PFSK-1 (cell line): ENCODE results near the gene C17orf114.

ENCODE experiments used
- POLR2AphosphoS5 ChIP-seq: IDR thresholded peaks from 2 replicates; pipeline ENCODE4 v1.6.1; 2012; ENCODE audit warnings: low read depth, mild to moderate bottlenecking, control low read depth, low read length, moderate library complexity
- TAF1 ChIP-seq: IDR thresholded peaks from 2 replicates; pipeline ENCODE4 v1.6.1; 2012; ENCODE audit warnings: low read length, control low read depth, borderline replicate concordance; ENCODE audit not compliant: insufficient read depth
- TF ChIP-seq, protein P1 (sequence below), 2 experiments: IDR thresholded peaks; 2 replicates each; pipeline versions ENCODE4 v1.6.1 to v1.8.0; 2011 to 2012; ENCODE audit warnings: low read depth in 2 of 2, low read length in 2 of 2, control low read depth in 1 of 2, inconsistent platforms in 1 of 2, mild to moderate bottlenecking in 1 of 2, moderate library complexity in 1 of 2; ENCODE audit not compliant: insufficient read depth in 1 of 2

DNA sequence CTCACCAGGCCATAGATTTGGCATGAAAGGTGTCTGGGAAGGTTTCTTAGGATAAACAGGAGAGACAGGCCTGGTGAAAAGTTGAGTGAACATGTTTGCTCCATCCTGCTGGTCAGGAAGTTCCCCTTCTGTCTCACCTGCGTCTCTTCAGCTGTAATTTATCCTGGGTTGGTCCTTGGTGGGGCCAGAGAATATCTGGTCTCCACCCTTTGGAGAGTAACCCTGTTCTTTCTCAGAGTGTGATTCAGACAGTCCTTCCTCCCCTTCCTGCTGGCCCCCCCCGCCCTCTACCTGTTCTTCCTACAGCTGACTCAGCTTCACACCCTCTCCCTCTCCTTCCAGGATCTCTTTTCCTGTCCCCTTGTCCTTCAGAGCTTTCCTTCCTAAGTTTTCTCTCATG is 48.1 kb upstream of the C17orf114 start:
- TF ChIP-seq POLR2AphosphoS5 (no peak), TAF1 (no peak)
- TF ChIP-seq, protein P1, sequence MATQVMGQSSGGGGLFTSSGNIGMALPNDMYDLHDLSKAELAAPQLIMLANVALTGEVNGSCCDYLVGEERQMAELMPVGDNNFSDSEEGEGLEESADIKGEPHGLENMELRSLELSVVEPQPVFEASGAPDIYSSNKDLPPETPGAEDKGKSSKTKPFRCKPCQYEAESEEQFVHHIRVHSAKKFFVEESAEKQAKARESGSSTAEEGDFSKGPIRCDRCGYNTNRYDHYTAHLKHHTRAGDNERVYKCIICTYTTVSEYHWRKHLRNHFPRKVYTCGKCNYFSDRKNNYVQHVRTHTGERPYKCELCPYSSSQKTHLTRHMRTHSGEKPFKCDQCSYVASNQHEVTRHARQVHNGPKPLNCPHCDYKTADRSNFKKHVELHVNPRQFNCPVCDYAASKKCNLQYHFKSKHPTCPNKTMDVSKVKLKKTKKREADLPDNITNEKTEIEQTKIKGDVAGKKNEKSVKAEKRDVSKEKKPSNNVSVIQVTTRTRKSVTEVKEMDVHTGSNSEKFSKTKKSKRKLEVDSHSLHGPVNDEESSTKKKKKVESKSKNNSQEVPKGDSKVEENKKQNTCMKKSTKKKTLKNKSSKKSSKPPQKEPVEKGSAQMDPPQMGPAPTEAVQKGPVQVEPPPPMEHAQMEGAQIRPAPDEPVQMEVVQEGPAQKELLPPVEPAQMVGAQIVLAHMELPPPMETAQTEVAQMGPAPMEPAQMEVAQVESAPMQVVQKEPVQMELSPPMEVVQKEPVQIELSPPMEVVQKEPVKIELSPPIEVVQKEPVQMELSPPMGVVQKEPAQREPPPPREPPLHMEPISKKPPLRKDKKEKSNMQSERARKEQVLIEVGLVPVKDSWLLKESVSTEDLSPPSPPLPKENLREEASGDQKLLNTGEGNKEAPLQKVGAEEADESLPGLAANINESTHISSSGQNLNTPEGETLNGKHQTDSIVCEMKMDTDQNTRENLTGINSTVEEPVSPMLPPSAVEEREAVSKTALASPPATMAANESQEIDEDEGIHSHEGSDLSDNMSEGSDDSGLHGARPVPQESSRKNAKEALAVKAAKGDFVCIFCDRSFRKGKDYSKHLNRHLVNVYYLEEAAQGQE (IDR thresholded peaks at IDR 0.05; ENCODE audit: insufficient read depth in 1 of 2, low read depth in 2 of 2, low read length in 2 of 2), result no peak
